PFSK-1 (cell line): ENCODE measurements around the gene LIPK.

ENCODE experiments used
- POLR2AphosphoS5 ChIP-seq: IDR thresholded peaks from 2 replicates; pipeline ENCODE4 v1.6.1; 2012; ENCODE audit warnings: low read depth, mild to moderate bottlenecking, control low read depth, low read length, moderate library complexity
- SIN3A ChIP-seq: IDR thresholded peaks from 2 replicates; pipeline ENCODE4 v1.6.1; 2012; ENCODE audit warnings: mild to moderate bottlenecking, low read length, moderate library complexity, borderline replicate concordance; ENCODE audit not compliant: insufficient read depth
- TAF1 ChIP-seq: IDR thresholded peaks from 2 replicates; pipeline ENCODE4 v1.6.1; 2012; ENCODE audit warnings: low read length, control low read depth, borderline replicate concordance; ENCODE audit not compliant: insufficient read depth

GRCh38 chr10:88721392-88721791, 15.3 kb downstream of the LIPK start:
- TF ChIP-seq POLR2AphosphoS5 (no peak), TAF1 (no peak), SIN3A (no peak)
